Measurements from ENCODE around the gene APOB.

APOB gene

DNA sequence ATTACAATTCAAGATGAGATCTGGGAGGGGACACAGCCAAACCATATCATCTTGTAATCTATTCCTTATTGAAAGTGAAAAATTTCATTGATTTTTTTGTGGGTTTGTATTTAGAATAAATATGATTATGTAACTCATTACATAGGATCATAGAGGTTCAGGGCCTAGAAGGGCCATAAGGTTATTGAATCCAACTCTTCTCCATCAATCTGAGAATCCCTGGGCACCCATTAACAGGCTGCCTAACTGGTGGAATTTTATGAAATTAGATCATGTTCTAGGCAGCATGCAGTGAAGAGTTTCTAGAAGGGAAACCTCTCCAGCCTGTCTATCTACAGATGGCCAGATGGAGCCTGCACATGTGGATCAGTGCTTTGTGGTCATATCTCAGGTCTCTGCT, 6.3 kb upstream of the APOB start:
- no peak for DNase-seq (ENCODE audit: low spot score)
- FAIRE-seq, result no peak

DNA sequence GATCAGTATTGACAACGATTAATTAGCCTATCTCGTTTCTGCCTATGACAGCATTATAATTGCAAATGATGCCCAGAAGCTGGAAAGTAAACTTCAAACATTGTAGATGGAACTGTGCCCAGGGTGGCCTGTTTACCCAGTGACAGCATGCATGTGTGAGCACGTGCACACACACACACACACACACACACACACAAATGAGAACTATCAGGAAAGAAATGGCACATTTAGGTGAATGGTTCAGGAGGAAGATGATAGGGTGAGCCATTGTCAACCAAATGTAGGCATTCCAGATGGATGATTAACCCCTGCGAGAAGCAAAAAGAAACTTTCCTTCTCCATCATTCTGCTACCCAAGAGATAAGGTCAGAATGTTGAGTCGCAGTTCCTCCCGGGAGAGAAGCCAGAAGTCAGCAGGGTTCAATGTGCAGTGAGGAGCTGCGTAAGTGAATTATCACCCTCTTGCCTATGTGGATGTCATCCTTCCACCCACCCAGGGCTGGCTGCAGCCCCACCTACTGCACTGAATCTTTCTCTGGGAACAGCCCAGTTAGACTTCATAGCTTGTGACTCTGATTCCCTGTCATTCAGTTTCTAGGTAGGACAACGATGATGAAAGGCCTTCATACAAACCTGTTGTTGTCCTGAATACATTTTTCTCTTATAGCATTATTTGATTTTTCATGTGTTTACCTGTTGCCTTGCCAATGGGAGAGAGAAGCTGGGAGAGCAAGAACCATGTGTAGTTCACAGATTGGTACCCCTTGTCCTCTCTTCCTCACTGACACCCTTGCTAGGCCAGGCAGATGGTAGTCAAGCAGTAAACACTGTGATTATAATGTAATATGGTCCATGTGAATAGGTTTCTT, 3.5 kb upstream of the APOB start:
- DNase-seq (ENCODE audit: low spot score) (no peak), FAIRE-seq (peak; percentile 63)

DNA sequence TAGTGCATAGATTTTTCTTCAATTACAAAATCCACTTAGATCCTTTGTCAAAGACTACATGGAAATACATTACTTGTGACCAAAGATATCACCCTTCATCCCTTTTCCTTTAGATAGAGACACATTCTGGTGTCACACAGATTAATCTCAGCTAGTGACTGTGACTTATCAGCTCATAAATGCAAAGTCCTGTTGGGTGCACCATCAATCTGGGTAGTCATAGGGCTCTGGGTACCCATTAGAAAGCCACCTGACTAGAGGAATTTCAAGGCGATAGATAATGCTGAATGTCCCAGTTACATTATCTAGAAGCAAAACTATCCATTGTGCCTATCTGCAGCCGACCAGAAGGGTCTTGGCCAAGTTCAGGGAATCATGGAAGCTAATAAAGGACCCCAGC, 2.6 kb upstream of the APOB start:
- FAIRE-seq (no peak), DNase-seq (ENCODE audit: low spot score) (no peak)

DNA sequence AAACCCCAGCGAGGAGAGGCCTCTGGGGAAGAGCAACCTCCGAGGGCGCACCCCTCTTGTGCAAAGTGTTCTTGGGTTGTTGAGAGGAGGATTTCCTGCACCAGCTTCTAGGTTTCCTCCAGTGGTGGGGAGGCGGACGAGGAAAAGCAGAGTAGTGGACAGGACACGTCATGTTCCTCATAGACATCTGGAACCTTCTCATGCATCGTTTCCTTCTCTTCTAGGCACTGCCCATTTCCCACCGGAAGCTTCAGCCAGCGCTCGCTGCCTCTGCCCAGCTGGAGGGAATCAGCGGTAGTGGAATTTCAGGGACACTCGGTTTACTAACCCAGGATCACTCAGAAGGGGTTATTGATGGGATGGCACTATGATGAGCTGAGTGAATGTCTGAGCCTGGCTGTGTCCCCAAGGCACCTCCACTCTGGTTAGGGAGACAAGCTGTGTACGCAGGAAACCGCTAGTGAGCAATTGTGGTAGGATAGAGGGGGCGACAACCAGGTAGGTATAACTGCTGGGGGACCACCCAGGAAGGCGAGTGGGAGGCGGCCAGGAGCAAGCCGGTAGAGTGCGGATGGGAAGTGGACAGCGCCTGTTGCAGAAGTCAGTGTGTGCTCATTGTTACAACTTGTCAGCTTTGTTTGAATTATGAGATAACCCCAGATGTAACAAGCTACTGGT, 960 bp upstream of the APOB start:
- FAIRE-seq (no peak), DNase-seq (ENCODE audit: low spot score) (no peak)

DNA sequence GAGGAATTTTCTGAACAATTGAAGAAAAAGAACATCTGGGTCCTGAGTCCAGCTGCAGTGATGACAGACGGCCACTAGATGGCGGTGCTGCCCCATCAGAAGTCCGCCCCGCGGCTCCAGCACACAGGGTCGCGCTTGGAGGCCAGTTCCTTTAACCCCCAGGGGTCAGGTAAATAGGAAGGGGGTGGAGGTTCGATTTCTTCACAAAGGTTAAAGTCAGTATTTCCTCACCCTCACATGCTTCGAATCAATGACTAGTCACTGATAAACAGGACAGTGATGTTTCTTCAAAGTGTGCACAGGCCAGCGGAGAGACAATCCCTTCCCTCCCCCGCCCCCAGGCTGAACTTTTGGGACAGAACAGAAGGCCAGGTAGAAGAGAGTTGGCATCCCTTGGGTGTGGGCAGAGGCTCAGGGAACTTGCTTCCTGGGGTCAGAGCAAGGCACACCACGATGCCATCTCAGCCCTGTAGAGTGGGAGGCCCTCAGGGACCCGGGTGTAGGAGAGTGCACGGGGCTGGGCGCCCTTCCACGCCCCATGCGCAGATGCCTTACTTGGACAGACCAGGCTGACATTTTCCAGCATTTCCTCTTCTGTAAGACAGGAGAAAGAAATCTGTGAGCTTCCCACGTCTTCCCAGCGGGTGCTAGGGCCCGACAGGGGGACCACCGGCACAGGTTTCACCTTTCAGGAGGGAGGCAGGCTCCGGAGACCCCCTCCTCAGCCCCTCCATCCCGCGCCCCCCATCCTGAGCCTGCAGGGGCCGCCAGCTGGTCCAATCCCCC, 722 bp downstream of the APOB start:
- FAIRE-seq, result peak; percentile 9
- DNase-seq (ENCODE audit: low spot score), result peak; percentile 78

DNA sequence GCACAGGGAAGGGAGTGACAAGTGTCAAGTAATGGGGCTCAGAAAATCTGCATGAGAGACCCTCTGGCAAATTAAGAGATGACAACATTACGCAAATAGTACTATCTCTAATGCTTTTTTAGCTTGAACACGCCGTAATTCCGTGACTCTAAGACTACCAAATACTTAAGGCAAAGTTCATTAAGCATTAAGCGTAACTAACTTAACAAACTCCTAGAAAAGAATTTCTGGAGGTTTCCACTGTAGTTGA, 1.2 kb downstream of the APOB start:
- FAIRE-seq, result no peak
- no peak for DNase-seq (ENCODE audit: low spot score)

DNA sequence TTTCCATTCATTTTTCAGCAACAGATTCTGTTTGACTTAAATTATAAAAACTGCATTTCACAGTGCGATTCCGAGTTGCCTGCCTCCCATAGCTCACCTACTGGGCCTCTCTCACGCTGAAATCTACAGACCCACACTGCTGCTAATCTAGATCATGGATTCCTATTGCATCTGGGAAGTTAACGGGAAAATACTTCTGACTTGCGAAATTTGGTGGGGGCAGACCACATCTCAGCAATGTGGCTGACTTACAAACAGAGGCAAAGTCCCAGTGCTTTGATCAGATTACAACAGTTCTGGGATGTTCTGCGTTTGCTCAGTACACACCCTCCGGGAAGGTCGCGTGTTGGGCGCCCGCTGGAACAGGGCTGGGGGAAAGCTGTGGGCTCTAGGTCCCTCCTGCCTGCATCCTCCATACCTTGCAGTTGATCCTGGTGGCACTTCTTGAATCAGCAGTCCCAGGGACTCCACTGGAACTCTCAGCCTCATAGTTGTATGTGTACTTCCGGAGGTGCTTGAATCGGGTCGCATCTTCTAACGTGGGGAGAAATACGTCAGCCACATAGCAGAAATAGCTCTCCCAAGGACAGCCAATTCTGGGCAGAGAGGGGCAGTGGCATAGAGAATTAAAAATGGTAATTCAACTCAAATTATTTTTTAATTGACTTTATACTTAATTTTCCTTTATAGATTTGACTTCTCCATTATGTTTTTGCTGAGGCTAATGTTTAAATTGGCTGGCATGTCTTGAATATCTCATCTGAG, 1.7 kb downstream of the APOB start:
- DNase-seq (ENCODE audit: low spot score) (peak; percentile 16), FAIRE-seq (no peak)

DNA sequence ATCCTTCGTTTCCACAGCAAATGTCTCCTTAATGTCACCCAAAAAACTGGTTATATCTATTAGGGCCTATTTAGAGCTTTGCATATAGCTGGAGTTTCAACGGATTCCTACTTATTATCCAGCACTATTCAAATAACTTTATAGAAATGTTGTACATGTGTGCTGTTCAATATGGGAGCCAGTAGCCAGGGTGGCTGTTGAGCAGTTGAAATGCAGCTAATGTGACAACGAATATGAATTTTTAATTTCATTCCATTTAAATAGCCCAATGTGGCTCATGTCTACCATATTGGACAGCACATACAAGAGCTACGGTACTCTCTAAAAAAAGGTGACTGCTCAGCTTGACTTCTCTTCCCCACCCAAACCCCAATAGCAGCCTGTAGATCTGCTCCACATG, 2.4 kb downstream of the APOB start:
- DNase-seq (ENCODE audit: low spot score) (no peak), FAIRE-seq (no peak)

DNA sequence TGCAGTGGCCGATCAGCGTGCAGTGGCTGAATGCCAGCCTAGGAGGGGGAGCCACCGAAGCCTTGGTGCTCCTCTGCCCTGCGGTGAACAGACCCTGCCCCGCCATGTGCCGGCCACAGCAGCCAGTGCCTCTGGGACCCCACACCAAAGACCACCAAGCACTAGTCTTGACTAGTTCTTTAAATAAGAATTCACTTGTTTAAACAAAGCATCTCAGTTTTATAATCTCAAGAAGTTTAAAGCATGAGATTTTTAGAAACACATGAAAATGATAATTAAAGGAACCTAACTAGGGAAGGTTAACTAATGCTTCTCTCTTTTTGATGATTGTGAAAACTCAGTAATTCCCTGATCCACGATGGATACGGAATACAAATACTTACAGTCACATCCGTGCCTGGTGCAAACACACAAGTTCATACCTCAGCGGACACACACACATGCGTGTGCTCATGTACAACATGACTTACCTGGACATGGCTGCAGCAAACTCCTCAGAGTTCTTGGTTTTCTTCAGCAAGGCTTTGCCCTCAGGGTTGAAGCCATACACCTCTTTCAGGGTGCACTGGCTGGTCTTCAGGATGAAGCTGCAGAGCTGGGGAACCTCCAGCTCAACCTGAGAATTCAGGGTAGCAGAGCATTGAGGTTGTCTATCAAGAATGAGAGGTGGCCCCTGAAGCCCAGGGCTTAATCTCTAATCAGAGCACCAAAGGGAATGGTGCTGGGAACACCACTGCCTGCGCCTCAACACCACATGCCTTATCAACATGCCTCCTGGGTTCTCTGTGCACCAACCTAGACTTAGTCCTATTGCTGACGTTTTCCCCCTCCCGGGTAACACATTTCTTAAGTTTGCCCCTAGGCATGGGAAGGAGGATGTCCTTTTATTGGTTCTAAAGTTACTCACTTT, 3.1 kb downstream of the APOB start:
- DNase-seq (ENCODE audit: low spot score) (no peak), FAIRE-seq (no peak)

DNA sequence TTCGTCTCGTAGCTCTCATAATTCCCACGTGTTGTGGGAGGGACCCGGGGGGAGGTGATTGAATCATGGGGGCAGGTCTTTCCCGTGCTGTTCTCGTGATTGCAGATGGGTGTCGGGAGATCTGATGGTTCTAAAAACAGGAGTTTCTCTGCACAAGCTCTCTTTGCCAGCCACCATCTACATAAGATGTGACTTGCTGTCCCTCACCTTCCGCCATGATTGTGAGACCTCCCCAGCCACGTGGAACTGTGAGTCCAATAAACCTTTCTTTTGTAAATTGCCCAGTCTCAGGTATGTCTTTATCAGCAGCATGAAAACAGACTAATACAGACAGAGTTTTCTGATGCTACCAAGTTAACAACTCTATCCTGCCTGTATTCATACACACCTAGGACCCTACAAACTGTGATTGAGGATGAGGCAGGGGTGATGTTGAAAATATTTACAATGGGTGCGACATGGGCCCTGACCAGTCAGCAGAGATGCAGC, 3.9 kb downstream of the APOB start:
- no peak for DNase-seq (ENCODE audit: low spot score)
- FAIRE-seq, result peak; percentile 40

DNA sequence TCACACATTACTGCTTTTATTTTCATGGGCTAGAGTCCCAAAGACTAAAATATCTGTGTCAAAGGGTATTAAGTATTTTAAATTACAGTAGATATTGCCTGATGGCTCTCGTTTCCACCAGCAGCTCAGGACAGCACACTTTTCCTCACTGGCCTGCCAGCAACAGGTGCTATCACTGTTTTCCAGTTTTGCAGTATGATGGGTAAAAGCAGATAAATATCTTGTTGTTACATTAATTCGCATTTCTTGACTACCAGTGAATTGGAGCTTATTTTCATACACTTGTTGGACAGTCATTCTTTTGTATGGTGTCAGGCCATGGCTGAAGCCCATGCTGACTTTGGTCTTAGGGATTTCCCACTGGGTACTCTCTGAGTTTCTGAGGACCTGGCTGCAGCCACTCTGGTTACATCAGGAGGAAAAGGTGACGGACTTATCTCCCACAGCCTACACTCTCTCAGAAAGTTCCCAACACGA, 4.8 kb downstream of the APOB start:
- no peak for DNase-seq (ENCODE audit: low spot score)
- FAIRE-seq, result no peak

DNA sequence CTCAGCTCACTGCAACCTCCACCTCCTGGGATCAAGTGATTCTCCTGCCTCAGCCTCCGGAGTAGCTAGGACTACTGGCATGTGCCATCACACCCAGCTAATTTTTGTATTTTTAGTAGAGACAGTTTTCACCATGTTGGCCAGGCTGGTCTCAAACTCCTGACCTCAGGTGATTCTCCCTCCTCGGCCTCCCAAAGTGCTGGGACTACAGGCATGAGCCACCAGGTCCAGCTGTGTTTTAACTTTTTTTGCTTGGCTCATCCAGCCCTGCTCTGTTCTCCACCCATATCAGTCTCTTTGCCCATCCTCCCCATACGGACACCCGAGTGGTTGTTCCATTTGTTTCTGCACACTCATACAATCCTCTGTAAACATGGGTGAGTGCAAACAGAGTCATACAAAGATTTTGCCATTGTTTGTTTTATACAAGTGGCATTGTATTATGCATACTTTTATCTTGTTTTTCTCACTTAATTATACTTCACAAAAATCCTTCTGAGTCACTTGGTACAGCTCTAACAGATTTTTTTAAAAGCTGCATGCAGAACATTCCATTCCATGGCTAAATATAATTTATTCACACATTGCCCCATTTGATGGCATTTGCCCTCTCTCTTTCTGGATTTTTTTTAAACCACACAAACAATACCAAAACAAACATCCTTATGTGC, 5.3 kb downstream of the APOB start:
- no peak for DNase-seq (ENCODE audit: low spot score)
- no peak for FAIRE-seq

DNA sequence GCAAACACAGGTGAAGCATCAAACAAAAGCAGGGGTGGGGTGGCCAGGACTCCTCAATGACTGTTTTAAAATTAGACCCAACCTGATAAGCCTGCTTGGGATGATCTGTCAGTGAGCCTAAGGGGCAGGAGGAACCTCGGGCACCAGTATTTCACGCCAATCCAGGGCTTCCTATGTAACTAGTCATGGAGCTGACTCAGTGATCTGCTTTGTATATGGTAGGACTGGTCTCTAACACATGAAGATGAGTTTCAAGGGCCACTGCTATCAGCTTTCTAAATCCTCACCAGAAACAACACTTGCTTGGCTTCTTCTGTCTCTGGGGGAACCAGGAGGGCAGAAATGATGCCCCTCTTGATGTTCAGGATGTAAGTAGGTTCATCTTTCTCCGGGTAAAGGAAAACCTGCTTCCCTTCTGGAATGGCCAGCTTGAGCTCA, 6.2 kb downstream of the APOB start:
- no peak for DNase-seq (ENCODE audit: low spot score)
- FAIRE-seq, result no peak

DNA sequence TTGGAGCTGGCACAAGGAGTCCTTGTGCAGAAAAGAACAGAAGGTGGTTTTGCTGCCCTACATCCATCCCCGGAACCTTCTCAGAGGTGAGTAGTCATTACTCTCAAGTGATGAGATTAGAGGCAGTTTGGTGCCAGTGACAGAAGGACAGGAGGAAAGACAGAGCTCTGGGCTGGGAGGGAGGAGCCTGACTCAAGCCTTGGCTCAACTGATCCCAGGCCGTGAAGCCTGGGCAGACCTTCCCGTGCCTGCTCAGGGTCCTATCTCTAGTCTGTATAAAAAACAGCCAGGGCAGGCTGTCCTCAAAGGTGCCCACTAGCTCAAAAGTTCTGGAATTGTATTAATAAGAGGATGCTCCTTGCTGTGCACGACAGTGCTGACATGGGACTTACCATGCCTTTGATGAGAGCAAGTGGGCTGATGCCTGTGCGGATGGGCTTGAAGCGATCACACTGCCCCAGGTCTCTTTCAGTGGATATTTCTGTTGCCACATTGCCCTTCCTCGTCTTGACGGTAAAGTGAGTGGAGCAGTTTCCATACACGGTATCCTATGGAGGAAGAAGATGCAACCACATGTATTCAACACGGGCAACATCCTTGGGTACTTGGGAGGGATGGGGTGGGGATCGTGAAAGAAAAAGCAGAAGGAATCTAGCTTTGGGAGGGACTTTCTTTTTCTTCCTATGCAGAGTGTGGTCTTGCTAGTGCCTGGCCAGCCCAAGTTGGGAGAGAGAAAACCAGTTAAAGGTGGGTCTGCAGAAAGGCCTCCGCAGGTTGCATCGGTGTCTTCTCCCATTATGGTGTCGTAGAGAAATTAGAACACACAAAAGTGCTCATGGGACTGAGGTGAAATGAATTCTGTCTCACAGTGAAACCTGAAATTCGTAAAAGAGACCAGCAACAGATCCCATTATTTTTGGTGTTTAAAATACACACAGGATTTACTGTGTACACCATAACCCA, 6.9 kb downstream of the APOB start:
- peak; percentile 23 for FAIRE-seq
- DNase-seq (ENCODE audit: low spot score), result no peak

DNA sequence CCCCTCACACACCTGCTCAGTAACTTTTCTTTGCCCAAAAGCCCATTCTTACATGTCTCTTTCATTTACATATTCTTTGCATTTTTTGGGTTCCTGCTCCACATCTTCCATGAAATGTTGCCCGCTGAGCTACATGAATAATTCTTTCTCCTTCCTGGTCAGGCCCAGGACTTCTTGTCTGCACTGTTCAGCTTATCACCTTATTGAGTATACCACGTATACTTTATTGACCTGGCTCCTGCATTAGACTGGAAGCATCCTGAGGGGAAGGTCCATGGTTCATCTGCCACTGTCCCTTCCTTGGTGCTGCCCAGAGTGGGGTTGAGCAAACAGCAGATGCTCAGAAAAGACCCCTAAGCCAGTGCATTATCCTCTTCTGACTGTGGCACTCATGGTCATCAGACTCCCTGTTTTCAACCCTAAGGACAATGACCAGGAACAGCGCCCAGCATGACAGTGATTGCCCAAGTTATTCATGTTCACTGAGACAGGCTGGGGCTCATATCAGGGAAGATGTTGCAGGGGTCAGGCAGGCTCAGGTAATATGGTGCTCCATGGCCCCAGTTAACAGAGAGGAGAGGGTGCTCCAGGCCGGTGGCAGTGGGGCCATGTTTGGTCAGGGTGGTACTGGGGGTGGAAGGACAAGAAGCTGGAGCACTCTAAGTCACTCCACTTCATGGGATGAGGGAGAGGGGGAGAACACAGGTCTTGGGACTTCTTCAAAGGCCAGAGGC, 7.7 kb downstream of the APOB start:
- DNase-seq (ENCODE audit: low spot score) (no peak), FAIRE-seq (no peak)

DNA sequence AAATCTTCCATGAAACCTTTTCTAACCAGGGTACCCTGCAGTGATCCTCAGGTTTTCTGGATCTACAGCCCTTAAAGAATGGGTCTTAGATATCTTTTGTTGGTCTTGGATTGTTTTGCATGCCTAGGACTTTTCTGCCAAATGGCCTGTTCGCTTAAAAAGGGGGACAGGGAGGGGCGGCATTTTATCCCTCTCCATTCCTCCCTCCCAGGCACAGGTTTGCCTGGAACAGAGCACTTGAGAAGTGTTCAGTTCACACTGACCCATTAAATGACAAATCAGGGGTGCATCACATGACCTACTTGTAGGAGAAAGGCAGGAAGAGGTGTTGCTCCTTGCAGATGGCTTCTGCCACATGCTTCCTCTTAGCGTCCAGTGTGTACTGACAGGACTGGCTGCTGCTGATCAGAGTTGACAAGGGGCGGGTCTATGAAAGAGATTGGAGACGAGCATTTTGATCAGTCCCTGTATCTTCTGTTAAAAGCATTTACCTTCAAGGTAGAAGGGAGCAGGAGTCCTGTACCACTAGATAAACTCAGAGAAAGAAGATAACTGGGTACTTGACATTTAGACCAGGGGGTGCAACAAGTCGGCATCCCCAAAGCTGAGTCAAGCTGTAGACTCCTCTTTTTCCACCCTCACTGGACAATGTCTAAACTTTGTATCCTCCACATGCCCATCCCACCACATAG, 8.4 kb downstream of the APOB start:
- DNase-seq (ENCODE audit: low spot score) (no peak), FAIRE-seq (no peak)

DNA sequence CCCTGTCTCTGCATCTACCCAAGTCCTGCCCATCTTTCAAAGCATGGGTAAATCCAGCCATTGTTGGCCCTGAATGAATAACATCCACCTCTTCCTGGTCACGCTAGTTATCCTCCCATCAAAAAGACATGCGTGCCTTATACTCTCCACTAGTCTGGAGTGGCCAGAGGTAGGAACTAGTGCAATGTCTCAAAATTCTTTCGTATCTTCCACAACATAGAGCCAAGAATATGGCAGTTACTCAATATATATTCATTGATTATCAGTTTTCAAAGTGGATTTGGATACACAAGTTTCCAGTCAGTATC, 8.9 kb downstream of the APOB start:
- FAIRE-seq (no peak), DNase-seq (ENCODE audit: low spot score) (no peak)
